CD4-positive, alpha-beta T cell (primary cell): ENCODE results near the gene DRC7. TPM values are rescaled to one million over a fixed set of nuclear protein-coding genes. Genes with fewer than 3 reads are reported as not detected.

Experiments
- ATAC-seq: fragments of 200-7000 bp; cut with Tn5 transposase; one replicate; pipeline ENCODE4 v1.10.0; 2022; ENCODE audit warnings: mild to moderate bottlenecking; ENCODE audit not compliant: poor library complexity
- CTCF ChIA-PET: fragments of 350-600 bp; sonication (Branson Sonifier 250); formaldehyde crosslinking; loops from one replicate; lab custom pipeline; 2021; ENCODE audit warnings: antibody characterized with exemption, inconsistent platforms; lab: Charles Lee
- POLR2A ChIA-PET: fragments of 350-600 bp; sonication (Branson Sonifier 250); formaldehyde crosslinking; loops from one replicate; lab custom pipeline; 2021; ENCODE audit warnings: antibody characterized with exemption, inconsistent platforms; lab: Charles Lee
- DNase-seq, 14 experiments: peaks; one replicate each; pipeline ENCODE4 v3.0.0-alpha.2; 2013 to 2020; ENCODE audit warnings: mixed read lengths in 2 of 14
- H3K27ac ChIP-seq, 2 donors: one replicate each; pipeline versions ENCODE4 v1.5.1 to v1.7.0; 2013; ENCODE audit warnings: low read length in 2 of 2, low read depth in 1 of 2, mild to moderate bottlenecking in 1 of 2
- H3K27me3 ChIP-seq, 2 experiments: 1 replicate in 1 of 2; 2 replicates in 1 of 2; pipeline versions ENCODE4 v1.6.1 to v1.7.0; 2013; ENCODE audit warnings: low read length in 2 of 2, control low read depth in 1 of 2, mild to moderate bottlenecking in 1 of 2, moderate library complexity in 1 of 2; ENCODE audit not compliant: insufficient read depth in 2 of 2, control insufficient read depth in 1 of 2
- H3K36me3 ChIP-seq: one replicate; pipeline ENCODE4 v1.6.1; 2013; ENCODE audit warnings: low read length, control low read depth; ENCODE audit not compliant: insufficient read depth
- H3K4me1 ChIP-seq: one replicate; pipeline ENCODE4 v1.6.1; 2013; ENCODE audit warnings: low read length, control low read depth; ENCODE audit not compliant: insufficient read depth
- H3K4me3 ChIP-seq: one replicate; pipeline ENCODE4 v1.5.1; 2013; ENCODE audit warnings: mild to moderate bottlenecking, low read length, moderate library complexity
- H3K9me3 ChIP-seq, 2 experiments: 1 replicate in 1 of 2; 2 replicates in 1 of 2; pipeline versions ENCODE4 v1.6.1 to v1.7.0; 2013; ENCODE audit warnings: low read length in 2 of 2, mild to moderate bottlenecking in 2 of 2, control low read depth in 1 of 2, moderate library complexity in 1 of 2; ENCODE audit not compliant: control insufficient read depth in 1 of 2, insufficient read depth in 1 of 2
- H3K27ac Mint-ChIP-seq: one replicate; pipeline ENCODE4 v1.8.0; 2020; ENCODE audit warnings: mixed read lengths
- H3K27me3 Mint-ChIP-seq: one replicate; pipeline ENCODE4 v1.8.0; 2021; ENCODE audit warnings: mixed read lengths
- H3K36me3 Mint-ChIP-seq: one replicate; pipeline ENCODE4 v1.8.0; 2021; ENCODE audit warnings: low read depth, mixed read lengths
- H3K4me1 Mint-ChIP-seq: one replicate; pipeline ENCODE4 v1.8.0; 2021; ENCODE audit warnings: low read depth, mixed read lengths
- H3K4me3 Mint-ChIP-seq: one replicate; pipeline ENCODE4 v1.8.0; 2020; ENCODE audit warnings: mild to moderate bottlenecking, mixed read lengths
- H3K9me3 Mint-ChIP-seq: one replicate; pipeline ENCODE4 v1.8.0; 2020; ENCODE audit warnings: mixed read lengths
- CTCF ChIP-seq: fragments of 200-600 bp; IDR thresholded peaks from one replicate; pipeline ENCODE4 v1.8.0; 2022; ENCODE audit warnings: antibody characterized with exemption, mild to moderate bottlenecking
- intact Hi-C, 2 experiments: fragments of 100-400 bp; cut with DNase I in 1 of 2; cut with micrococcal nuclease in 1 of 2; formaldehyde crosslinking; loops; one replicate each; pipeline versions ENCODE4 v1.15.1 to v1.9.0; 2023 to 2025; cut with DNase I, micrococcal nuclease
- total RNA-seq, 174 experiments: library from RNA in 2 of 174; stranded (reverse) in 2 of 174; gene quantifications; one replicate each; pipeline ENCODE4 v1.2.3 and lab custom pipeline; 2021 to 2026

The DRC7 gene
- total RNA-seq, 2 experiments from 2014 or later = not detected

DNA sequence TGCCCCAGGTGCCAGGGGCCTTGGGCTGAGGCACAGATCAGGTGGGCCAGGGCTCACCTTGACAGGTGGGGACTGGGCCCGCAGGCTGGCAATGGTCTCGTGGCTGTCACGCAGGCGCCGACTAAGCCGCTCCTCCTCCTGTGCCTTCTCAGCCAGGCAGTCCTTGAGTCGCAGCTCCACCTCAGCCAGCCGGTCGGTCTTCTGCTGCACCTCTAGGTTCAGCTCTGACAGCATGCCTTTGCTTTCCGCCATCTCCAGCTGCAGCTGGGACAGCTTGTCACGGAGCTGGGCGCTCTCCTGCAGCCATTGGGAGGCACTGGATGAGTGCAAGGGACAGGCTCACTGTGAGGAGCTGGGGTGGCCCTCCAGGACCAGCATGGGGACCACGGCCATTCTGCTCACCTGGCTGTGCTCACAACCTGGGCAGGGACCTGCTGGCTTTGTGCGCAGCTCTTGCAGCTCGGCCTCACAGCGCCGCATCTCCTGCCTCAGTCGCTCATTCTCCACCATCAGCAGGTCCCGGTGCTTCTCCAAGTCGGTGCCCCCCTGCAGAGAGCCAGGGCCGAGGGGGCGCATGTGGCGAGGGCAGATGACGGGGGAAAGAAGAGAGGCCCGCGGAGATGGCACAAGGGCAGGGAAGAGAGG is 76.7 kb downstream of the DRC7 start:
- intact Hi-C loops = no loop called here

DNA sequence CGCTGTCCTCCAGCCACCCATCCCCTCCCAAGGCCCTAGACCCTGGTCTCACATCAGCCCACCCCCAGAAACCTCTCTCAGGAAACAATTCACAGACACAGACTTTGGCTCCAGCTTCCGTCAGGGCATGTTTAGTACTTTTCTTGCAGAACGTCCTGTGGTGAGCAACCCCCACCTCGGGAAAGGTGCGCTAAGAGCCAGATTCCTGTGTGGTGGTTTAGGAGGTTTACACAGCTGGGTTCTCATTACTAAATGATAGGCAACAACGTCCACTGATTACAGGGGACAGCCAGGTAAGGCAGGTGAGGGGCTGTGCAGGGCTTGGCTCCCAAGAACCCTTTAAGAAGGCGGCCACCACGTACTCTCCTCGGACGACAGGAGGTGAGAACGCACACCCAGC is 78.4 kb downstream of the DRC7 start:
- ChIA-PET CTCF (interaction anchor here (0.6 kb wide), 1 partner anchor 742 kb away, joined by 3 read pairs; no protein-coding TSS in a partner anchor), POLR2A (no interaction called here)
- H3K4me3 ChIP-seq = no peak overlapping the region
- H3K27ac ChIP-seq = no peak overlapping the region
- Mint-ChIP-seq H3K4me3 (no peak overlapping the region), H3K27me3 (no peaks in the 10 kb centered on the region), H3K9me3 (no peaks in the 10 kb centered on the region), H3K36me3 (no peaks in the 10 kb centered on the region), H3K27ac (no peak overlapping the region), H3K4me1 (no peaks in the 10 kb centered on the region)
- no peaks in the 10 kb centered on the region for H3K4me1 ChIP-seq
- no peaks in the 10 kb centered on the region for H3K36me3 ChIP-seq
- DNase-seq (no peak), ATAC-seq (no peak)
- H3K27me3 ChIP-seq = no peaks in the 10 kb centered on the region
- no peak for TF ChIP-seq CTCF
- intact Hi-C loops = no loop called here
- H3K9me3 ChIP-seq = no peaks in the 10 kb centered on the region

More for the DNA sequence above, 76.7 kb downstream of the DRC7 start:
- no peak overlapping the region for H3K27ac Mint-ChIP-seq
- no peaks in the 10 kb centered on the region for H3K27me3 Mint-ChIP-seq
- no peaks in the 10 kb centered on the region for H3K27me3 ChIP-seq
- H3K4me1 ChIP-seq = no peaks in the 10 kb centered on the region
- CTCF ChIA-PET = no interaction called here
- H3K4me3 Mint-ChIP-seq = no peak overlapping the region
- H3K9me3 ChIP-seq = no peaks in the 10 kb centered on the region
- POLR2A ChIA-PET = no interaction called here
- peak in 1 of 14 experiments; percentile 7 for DNase-seq
- no peaks in the 10 kb centered on the region for H3K9me3 Mint-ChIP-seq
- H3K36me3 ChIP-seq = no peaks in the 10 kb centered on the region
- no peak for TF ChIP-seq CTCF
- no peak for ATAC-seq
- no peaks in the 10 kb centered on the region for H3K4me1 Mint-ChIP-seq
- no peaks in the 10 kb centered on the region for H3K36me3 Mint-ChIP-seq
- no peak overlapping the region for H3K27ac ChIP-seq
- H3K4me3 ChIP-seq = no peak overlapping the region

- no peaks in the 10 kb centered on the region for H3K9me3 ChIP-seq
- POLR2A ChIA-PET = no interaction called here
- no peaks in the 10 kb centered on the region for H3K36me3 ChIP-seq
- no peak overlapping the region for H3K4me3 Mint-ChIP-seq
- H3K9me3 Mint-ChIP-seq = no peaks in the 10 kb centered on the region
- ATAC-seq (no peak), DNase-seq (peak in 1 of 14 experiments; percentile 6)
- no peaks in the 10 kb centered on the region for H3K4me1 Mint-ChIP-seq
- H3K36me3 Mint-ChIP-seq = no peaks in the 10 kb centered on the region
- H3K27ac ChIP-seq = no peak overlapping the region
- H3K4me1 ChIP-seq = no peaks in the 10 kb centered on the region
- intact Hi-C loops = no loop called here
- no peak for TF ChIP-seq CTCF
- H3K4me3 ChIP-seq = no peak overlapping the region
- H3K27me3 Mint-ChIP-seq = no peaks in the 10 kb centered on the region
- CTCF ChIA-PET = no interaction called here
- no peaks in the 10 kb centered on the region for H3K27me3 ChIP-seq
- H3K27ac Mint-ChIP-seq = no peak overlapping the region
These were observed 79.2 kb downstream of the DRC7 start for GRCh38 chr16:57773655-57774295.
